NCI-H82 treated with DMSO at 0.1 percent for 48 hours (cell line): ENCODE data around the gene CACNA1C.

ENCODE experiments used
- DNase-seq: peaks from one replicate; lab custom pipeline; 2025; ENCODE audit not compliant: unreplicated experiment; lab: John Stamatoyannopoulos, UW

CACNA1C gene

DNA sequence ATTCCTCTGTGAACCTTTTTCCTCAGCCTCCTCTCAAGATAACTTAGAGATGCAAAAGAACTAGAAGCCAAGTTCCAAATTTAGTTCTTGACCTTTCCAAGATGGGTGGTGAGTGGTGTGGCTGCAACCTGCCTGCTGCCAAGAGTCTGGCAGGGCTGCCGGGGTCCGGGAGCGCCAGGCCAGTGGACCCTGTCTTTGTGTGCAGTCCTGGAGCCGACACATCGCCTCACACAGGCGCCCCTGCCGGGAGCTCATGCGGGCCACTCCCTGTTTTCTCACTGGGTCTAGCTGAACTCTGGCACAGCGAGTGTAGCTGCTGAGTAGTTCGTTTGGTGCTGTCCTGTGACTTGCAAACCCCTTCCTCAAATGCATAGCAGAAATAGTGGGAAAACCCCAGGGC lies 84.9 kb downstream of the CACNA1C start:
- no peak for DNase-seq

DNA sequence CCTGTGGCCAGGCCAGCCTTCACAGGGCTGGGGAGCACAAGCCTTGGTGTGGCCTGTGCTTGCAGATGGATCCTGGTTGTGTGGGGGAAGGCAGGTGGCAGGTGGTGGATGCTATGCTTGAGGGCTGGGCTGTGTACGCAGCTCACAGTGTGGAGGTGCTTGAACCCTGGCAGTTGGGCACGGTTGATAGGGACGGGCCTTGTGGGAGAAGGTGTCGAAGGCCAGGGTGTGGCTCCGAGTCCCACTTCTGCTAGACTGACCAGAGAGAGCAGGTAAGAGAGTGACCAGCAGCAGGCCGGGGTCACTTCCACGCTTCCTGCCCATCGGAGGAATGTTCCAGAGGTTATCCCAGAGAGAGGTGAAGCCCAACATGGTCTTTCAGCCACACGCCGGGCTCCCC lies 85.5 kb downstream of the CACNA1C start:
- no peak for DNase-seq

DNA sequence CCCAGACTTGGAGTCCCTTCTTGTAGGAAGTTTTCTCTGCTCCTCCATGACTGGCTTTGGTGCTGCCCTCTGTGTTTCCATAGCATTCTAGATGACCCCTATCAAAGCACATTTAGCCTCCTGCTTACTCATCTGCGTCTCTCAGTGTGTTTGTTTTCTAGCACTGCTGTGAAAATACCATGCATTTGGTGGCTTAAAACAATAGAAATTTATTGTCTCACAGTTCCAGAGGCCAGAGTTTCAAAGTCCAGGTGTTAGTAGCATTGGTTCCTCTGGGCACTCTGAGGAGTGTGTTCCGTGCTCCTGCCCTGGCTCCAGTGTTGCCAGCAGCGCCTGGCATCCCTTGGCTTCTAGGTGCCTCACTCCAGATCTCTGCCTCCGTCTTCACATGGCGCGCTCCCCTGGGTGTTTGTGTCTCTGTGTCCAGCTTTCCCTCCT lies 86.1 kb downstream of the CACNA1C start:
- DNase-seq = no peak

DNA sequence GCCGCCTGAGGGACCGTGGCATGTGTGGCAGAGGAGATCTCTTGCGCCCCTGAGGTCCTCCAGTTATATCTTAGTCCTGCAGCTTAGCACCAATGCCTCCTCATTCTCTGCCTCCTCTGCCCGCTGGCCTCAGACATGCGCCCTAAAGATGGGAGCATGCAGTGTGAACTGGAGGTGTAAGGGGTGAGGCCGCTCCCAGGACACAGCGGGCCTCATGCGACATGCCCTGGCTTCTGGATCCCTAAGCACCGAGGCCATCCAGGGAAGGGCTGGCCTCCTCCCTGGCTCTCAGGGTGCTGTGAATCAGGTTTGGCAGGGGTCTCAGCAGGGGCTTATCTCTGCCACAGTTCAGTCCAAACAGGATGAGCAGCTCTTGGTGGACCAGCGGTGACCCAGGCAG lies 86.9 kb downstream of the CACNA1C start:
- no peak for DNase-seq

DNA sequence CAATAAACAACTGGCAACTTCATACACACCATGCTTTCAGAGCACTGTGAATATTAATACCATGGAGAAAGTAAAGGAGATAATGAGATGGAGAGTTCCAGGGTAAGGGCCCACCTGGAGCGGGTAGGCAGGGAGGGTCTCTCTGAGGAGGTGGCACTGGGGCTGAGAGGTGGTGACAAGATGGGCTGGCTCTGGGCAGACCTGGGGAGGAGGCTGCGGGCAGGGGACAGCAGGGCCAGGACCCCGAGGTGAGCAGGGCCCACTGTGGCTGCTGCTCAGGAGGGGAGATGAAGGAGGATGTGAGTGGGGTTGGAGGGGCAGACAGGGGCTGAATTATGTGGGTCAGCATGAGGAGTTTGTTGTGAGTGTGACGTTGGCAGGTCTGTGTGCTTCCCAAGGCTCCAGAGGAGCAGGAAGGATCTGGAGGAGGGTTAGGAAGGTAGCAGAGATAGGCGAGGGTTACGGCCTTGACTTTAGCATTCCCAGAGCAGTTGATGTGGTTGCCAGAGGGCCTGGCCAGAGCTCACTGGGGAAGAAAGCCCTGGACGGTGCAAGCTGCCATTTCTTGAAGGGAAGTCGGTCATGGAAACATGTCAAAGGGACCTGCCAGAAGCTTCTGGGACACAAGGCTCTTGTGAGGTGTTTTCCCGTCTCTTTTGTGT lies 88.2 kb downstream of the CACNA1C start:
- no peak for DNase-seq

DNA sequence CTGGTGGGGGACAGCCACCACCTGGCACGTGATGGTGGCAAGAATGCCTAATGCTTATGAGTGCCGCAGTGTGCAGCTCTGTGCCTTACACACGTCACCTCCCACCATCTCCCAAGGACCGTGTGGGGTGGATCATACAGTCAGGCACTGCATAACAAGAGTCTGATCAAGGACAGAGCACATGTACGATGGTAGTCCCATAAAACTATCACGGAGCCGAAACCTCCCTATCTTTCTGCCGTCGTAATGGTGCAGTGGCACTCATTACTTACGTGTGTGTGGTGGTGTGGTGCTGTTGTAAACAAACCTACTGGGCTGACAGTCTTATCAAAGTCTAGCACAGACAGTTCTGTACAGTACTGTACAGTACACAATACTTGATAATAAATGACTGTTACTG lies 89.3 kb downstream of the CACNA1C start:
- DNase-seq = no peak

DNA sequence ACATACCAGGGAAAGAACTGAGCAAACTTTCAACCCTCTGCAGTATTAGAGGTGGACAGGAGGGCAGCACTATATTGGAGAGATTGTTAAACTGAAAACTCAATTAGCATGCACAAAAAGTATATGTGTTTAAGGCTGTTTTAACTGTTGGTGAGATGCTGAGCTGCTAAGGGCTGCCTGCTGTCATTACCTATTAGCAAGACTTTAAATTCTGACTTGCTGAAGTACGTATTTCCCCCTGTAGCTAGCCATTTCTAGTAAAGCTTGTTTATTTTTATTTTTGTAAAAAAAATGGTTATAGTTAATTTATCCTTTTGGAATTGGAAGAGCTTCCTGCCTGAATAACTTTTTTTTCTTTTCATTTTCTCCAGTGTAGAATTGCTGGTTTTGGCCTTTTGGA lies 92.2 kb downstream of the CACNA1C start:
- DNase-seq = peak; percentile 59

DNA sequence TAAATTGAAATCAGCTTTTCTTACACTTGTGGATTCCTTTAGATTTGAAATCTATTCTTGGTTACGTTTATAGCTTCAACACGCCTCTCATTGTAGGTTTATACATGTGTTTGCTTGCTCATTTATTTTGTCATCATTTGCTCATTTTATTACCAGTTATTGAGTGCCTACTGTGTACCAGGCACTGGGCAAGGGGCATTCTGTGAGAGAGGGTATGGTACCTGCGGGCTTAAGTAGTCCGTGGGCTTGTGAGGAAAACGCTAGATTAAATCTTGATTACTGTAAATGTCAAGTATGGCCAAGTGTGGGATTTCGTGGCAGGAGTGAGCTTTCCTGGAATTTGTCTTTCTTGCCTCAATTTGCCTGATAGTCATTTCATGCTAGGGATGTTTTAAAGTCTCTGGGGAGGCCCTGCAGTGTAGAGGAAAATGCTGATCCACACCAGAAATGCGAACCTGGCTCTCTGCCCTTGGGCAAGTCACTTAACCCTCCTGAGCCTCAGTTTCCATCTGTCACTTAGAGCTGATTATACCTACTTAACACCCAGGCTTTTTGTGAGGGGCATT lies 92.7 kb downstream of the CACNA1C start:
- DNase-seq = peak; percentile 97

DNA sequence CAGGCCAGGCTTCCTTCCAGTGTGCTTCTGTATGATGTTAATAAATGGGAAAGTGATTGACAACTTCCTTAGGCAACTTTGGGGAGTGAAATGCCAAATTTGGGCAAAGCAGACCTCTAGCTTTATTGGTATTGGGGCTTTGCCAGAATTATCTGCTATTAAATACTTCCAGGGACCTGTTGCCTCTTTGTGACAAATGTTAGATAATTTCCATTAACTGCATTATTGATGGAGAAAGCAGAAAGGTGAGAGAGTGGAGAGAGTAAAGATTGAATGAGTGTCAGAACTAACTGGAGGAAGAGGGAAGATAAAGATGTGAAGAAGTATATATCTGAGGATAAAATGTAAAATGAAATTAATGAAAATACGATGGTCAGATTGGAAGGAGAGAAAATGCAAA lies 94.5 kb downstream of the CACNA1C start:
- no peak for DNase-seq

DNA sequence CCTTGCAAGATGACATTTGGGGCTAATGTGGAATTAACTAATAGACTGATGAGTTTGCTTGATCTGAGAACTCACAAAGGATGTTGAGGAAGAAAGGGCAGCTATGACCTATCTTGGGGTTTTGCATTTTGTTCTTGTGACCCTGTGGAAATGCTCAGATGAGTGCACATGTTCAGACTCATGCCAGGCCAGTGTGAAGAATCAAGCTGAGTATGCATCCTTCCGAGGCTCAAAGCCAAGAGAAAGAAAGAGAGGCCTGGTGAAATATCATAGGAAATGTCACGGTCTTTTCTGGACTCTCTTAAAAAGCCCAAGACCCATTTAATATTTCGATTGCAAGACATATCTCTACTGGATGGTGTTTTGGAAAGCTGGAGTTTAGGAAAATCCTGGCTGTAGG lies 96.3 kb downstream of the CACNA1C start:
- no peak for DNase-seq

DNA sequence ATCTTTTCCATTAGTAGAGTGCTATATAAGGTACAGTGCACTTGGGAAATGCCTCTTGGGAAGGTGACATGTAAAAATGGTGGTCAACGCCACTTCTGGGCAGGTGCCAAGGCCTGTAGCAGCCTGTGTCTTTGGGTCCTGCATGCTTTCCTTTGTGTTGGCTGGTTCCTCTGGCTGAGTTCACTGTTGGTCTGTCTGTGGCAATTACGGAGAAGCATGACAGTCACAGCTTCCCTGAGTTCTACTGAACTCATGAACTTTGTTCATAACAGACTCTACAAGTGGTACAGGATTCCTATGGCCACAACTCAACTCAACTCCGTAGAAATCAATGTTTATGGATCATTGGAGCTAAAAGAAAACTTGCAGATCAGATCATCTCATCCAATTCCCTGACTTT lies 98.0 kb downstream of the CACNA1C start:
- no peak for DNase-seq

DNA sequence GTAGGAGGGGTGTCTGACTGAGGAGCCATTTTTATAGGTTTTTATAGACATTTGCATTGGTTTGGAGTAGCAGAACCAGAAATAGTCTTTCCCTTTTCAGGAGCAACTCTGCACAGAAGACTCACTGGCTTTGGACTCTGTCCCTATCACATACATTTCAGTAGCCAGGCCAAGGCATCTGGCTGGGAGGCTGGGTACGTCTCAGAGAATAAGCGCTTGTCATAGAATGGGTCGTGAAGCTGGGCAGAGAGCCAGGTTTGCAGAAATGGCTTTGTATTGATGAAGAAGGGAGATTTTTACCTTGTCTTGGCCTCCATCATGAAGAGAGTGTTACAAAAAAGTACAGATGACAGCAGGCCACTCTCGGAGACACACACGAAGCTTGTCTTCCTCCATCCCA lies 98.6 kb downstream of the CACNA1C start:
- no peak for DNase-seq

DNA sequence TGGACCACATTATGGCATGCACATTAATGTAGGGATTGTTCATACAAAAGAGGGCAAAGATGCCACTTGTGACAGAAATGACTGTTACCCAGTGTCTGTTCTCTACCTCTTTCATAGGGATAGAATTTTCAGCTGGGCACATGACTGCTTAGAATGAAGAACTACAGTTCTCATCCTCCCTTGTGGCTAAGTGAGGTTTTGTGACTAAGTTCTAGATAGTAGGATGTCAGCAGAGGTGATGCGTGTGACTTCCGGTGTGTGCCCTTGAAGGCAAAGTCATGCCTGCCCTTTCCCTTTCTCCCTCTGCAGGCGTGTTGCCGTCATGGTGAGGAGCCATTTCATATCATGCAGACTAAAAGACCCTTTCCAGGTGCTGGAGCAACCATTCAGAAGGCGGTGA lies 99.3 kb downstream of the CACNA1C start:
- DNase-seq = no peak

DNA sequence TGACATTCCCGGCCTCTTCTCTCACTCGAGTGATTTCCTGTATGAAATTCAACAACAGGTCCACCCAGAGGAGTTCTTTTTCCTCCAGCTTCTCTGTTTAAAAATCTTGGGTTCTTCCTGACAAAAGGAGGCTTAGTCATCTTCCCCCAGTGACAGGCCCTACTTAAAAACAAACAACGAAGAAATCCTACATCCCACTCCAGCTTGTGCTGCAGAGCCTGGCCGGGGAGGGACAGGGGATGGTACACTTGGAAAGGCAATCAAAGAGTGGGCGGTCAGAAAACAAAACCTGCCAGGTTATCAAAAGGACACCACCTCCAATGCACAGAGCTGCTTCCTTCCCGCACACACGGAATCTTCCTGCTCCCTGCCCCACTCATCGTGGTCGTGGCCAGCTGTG lies 101.3 kb downstream of the CACNA1C start:
- no peak for DNase-seq

DNA sequence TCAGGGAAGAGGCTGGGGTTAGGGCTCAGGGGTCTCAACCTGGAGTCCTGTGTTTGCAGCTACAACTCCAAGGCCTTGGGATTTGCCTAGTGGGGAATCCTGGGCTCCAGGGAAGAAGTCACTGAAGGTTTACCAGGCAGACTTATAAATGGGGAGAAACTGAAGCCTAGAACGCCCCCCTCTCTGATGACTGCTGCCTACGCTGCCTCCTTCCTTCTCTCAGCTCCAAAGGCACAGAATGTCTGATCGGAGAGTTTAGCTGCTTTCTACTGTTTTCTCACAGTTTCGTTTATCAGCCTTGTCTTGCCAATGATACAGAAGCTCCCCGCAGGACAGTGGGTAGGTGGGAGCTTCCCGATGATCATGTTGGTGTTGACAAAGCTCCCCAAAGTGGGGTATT lies 101.7 kb downstream of the CACNA1C start:
- DNase-seq = no peak

DNA sequence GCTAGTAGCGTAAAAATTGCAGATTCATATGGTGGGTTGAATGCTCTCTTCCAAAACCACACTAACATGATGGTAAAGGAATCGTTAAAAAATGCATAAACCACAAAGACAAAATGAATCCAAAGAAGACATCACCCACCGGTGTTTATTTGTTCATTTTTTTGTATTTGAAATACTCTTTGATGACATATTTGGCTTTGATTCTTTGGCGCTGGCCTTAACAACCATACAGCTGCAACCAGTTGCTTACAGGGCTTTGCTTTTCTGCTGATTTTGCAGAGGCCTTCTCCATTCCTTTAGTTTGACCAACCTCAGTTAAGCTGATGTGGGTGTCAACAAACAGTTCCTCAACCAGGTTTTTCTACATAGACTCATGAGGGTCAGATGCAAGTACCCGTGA lies 103.5 kb downstream of the CACNA1C start:
- no peak for DNase-seq

DNA sequence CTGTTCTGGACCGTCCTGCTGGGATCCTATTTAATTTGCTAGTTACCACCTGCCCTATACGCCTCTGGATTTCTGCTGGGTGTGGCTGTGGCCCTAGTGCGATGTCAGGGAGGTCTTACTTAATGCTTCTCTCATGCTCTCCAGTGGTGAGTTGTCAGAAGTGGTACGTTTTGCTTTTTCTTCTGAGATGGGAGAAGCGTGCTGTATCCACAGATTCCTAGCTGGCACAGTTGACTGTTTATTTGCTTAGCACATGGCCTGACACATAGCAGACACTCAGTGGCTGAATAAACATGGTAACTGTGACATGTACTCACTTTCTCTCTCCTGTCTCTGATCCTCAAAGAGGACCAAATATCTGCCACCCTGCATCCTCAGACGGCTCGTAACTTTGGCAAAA lies 107.3 kb downstream of the CACNA1C start:
- no peak for DNase-seq

DNA sequence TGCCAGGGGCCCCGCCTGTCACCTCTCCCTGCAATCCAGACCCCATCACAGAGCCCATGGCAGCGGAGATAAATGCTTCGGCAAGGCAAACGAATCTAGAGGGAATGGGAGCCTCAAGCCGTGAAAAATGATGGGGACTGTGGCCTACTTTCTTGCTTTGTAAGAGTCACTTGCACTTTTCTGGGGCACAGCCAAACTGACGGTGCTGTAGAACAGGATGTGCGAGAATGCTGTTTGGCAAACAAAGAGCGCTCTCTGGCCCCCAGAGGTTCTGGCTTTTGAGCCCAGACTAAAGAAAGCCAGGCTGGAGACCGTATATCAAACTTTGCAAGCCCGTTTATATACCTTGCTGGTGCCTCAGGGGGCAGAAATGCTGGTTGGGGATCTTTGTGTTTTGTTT lies 108.7 kb downstream of the CACNA1C start:
- DNase-seq = no peak

DNA sequence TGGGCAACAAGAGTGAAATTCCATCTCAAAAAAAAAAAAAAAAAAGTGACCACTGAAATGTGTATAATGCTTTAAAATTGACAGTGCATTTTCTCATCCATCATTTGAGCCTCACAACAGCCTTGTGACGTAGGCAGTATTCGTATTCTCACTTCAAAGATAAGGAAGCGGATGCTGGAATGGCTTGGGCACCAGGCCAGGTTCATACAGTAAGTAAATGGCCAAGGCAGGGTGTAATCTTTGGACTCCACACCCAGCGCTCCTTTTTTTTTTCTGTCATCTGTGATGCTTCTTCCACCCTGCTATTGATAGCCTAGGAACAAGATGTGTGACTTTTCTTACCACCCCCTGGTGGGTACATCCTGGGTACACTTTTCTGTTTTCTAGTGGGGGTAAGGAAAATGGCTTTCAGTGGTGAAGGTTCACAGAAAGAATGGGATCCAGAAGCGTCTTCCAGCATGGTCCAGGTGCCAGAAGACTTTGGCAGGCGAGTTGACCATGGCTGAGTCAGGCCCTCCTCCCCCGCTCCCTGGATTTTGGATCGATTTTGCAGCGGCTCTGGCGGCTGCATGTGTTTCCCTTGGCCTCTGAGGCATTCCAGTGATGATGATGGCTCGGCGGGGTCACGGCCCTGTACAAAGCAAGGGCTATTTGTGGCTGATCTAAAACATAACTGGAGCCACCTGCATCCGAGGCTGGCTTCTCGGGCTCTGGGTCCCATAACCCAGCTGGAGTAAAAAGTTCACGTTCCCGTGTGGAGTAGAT lies 110.6 kb downstream of the CACNA1C start:
- no peak for DNase-seq

DNA sequence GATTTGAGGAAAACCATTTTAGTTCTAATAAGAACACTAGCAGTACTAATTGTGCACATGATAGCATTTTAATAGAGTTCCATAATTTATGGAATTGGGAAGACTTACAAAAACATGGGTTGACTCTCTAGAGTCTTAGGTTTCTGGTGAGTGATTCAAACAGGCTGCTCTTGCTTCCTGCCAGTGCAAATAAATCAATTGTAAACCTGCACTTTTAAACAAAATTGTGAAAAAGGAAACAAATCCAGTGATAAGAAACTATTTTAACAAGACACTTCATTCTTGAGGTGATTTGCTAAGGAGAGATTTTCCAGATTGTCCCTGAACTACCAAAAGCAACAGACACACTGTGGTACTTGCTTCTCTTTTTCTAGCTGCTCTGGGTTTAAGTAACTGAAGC lies 112.2 kb downstream of the CACNA1C start:
- no peak for DNase-seq

DNA sequence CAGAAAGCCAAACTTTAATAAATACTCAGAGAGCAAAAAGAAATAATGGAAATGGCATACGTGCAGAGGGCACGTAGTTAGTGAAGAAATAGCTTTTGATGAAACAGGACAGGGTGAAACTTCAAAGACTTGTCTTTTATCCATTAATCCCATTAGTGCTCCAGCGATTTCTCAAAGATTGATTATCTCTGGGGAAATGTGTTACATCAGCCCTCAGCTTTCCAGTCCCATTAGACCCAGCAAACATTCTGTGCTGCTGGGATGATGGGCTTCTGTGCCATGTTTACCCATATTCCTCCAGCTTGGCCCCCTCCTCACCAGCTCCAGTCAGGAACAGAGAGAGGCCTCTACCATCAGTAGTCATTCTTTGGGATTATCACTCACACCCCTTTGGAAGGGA lies 113.1 kb downstream of the CACNA1C start:
- DNase-seq = peak; percentile 91

DNA sequence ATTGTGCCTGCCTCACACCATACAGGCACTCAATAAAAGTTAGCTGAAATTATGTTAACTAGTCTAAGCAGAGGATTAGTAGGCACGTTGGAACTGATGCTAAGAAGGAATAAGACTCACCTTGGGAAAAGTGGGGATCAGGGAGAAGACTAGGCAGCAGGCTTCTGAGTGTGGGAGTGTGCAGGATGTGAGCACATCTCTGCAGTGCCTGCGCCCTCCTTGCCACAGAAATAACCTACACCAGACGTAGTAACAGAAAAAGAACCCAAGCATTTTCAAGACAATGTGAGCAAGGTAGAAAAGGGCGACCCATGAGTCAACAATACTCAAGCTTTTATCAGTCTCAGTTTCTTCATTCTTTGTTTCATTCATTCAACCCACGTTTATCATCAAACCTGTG lies 113.9 kb downstream of the CACNA1C start:
- no peak for DNase-seq

DNA sequence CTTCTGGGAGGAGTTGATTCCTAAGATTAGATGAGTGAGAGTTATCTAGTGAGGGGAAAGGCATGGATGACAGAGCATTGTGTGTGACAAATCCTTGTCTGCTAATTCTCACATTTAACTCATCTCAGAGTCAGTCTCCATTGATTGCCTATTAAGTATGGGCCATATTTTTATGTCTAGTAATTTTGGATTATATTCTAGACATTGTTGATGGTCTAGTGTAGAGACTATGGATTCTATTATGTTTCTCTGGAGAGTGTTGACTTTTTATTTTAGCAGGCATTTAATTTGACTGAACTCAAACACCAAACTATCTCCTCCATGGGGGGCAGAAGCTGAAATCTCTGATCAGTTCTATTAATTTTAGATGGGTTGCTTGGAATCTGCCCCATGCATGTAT lies 114.4 kb downstream of the CACNA1C start:
- no peak for DNase-seq
